Measurements from ENCODE around the gene KRTAP25-1. TPM values are rescaled to one million over a fixed set of nuclear protein-coding genes. Genes with fewer than 3 reads are reported as not detected.

KRTAP25-1 gene
- total and polyA plus RNA-seq, 11 donors = not detected

GRCh38 chr21:30326390-30326789 lies 37.1 kb upstream of the KRTAP25-1 start:
- no peaks in the 10 kb centered on the region for H3K36me3 ChIP-seq
- no peak overlapping the region for H3K27ac ChIP-seq
- no peaks in the 10 kb centered on the region for H3K4me1 ChIP-seq
- H3K27me3 ChIP-seq = no peaks in the 10 kb centered on the region
- no peak for DNase-seq
- intact Hi-C loops (cut with DNase I) = no loop called here
- H3K9me3 ChIP-seq = peaks cover 0 to 20% (median 4%) of the 10 kb centered on the region in 12 donors
- H3K4me3 ChIP-seq = no peak overlapping the region
- no peak for ATAC-seq
- TF ChIP-seq CTCF (IDR thresholded peaks at IDR 0.05) = no peak
- no peak for TF ChIP-seq POLR2A (IDR thresholded peaks at IDR 0.05)

- Histone ChIP-seq H3K36me3 (no peaks in the 10 kb centered on the region), H3K27me3 (peaks cover 0 to under 1% (median 0%) of the 10 kb centered on the region in 9 donors), H3K27ac (no peak within 1 kb of the TSS), H3K4me1 (no peaks in the 10 kb centered on the region), H3K9me3 (no peaks in the 10 kb centered on the region), H3K4me3 (no peak within 1 kb of the TSS)
- no peak for TF ChIP-seq CTCF (IDR thresholded peaks at IDR 0.05)
- no peak for TF ChIP-seq POLR2A (IDR thresholded peaks at IDR 0.05)
- intact Hi-C loops (cut with DNase I) = no loop called here
- no peak for ATAC-seq
- DNase-seq = no peak
- WGBS, 4 donors = 85 to 94% (median 91%) methylated on average over 2 of the region's 2 CpGs
These were observed 30.9 kb upstream of the KRTAP25-1 start, which contains the start of gene KRTAP26-1 for GRCh38 chr21:30320215-30320614. KRTAP26-1 (minus strand) TSS chr21:30320315; CDS start chr21:30320035, 280 bp downstream.

GRCh38 chr21:30315701-30316100 lies 26.4 kb upstream of the KRTAP25-1 start:
- no peaks in the 10 kb centered on the region for H3K36me3 ChIP-seq
- intact Hi-C loops (cut with DNase I) = no loop called here
- DNase-seq (no peak), ATAC-seq (no peak)
- H3K27me3 ChIP-seq = peaks cover 0 to 4% (median 0%) of the 10 kb centered on the region in 9 donors
- 86 to 89% (median 88%) methylated on average over 2 of the region's 2 CpGs for WGBS, 4 donors
- no peaks in the 10 kb centered on the region for H3K9me3 ChIP-seq
- TF ChIP-seq POLR2A (IDR thresholded peaks at IDR 0.05) = no peak
- no peak for TF ChIP-seq CTCF (IDR thresholded peaks at IDR 0.05)
- H3K27ac ChIP-seq = no peak overlapping the region
- no peak overlapping the region for H3K4me3 ChIP-seq
- H3K4me1 ChIP-seq = no peaks in the 10 kb centered on the region

- DNase-seq = no peak
- Histone ChIP-seq H3K4me3 (no peak overlapping the region), H3K9me3 (peaks cover 0 to 9% (median 0%) of the 10 kb centered on the region in 12 donors), H3K27ac (no peak overlapping the region), H3K36me3 (no peaks in the 10 kb centered on the region), H3K27me3 (no peaks in the 10 kb centered on the region), H3K4me1 (no peaks in the 10 kb centered on the region)
- 23 to 45% (median 36%) methylated on average over 2 of the region's 2 CpGs for WGBS, 4 donors
- intact Hi-C loops (cut with DNase I) = no loop called here
- no peak for TF ChIP-seq POLR2A (IDR thresholded peaks at IDR 0.05)
- ATAC-seq = no peak
These were observed 17.6 kb upstream of the KRTAP25-1 start for GRCh38 chr21:30306884-30307283.

- DNase-seq (no peak), ATAC-seq (no peak)
- no peaks in the 10 kb centered on the region for H3K27me3 ChIP-seq
- H3K4me3 ChIP-seq = no peak overlapping the region
- 47 to 67% (median 54%) methylated on average over 1 of the region's 1 CpG for WGBS, 4 donors
- no peak for TF ChIP-seq POLR2A (IDR thresholded peaks at IDR 0.05)
- TF ChIP-seq CTCF (IDR thresholded peaks at IDR 0.05) = no peak
- H3K27ac ChIP-seq = no peak overlapping the region
- H3K36me3 ChIP-seq = no peaks in the 10 kb centered on the region
- H3K4me1 ChIP-seq = no peaks in the 10 kb centered on the region
- intact Hi-C loops (cut with DNase I) = no loop called here
- peaks cover 0 to 22% (median 2%) of the 10 kb centered on the region in 12 donors for H3K9me3 ChIP-seq
These were observed 15.8 kb upstream of the KRTAP25-1 start for GRCh38 chr21:30305136-30305535.

All from heart left ventricle (tissue), 16 donors.